Hindlimb muscle (tissue), 1 donor: ENCODE data around the gene MARCHF10. TPM values are rescaled to one million over a fixed set of nuclear protein-coding genes. Genes with fewer than 3 reads are reported as not detected.
"Not testable (repeated sequence)": the region's sequence is repeated elsewhere in the genome, so short reads cannot be mapped to it uniquely, and the experiment has no call there.

ENCODE experiments used
- DNase-seq: peaks from one replicate; pipeline ENCODE4 v3.0.0-alpha.2; 2013
- polyA plus RNA-seq: library from polyadenylated mRNA; unstranded; fragments of 120-200 nt; gene quantifications from one replicate; pipeline ENCODE4 v1.2.1, GENCODE V29; 2013; ENCODE audit not compliant: insufficient read length

The MARCHF10 gene
- polyA plus RNA-seq, 1 donor = 0.58 TPM

- no peak for DNase-seq
Measured at GRCh38 chr17:62696256-62696655, 111.9 kb downstream of the MARCHF10 start.

GRCh38 chr17:62695093-62695738 lies 112.9 kb downstream of the MARCHF10 start:
- not testable (repeated sequence) for DNase-seq

GRCh38 chr17:62693616-62694409 lies 114.3 kb downstream of the MARCHF10 start:
- DNase-seq = no peak

- no peak for DNase-seq
Measured at GRCh38 chr17:62692721-62693431, 115.2 kb downstream of the MARCHF10 start.

GRCh38 chr17:62692159-62692651 lies 115.9 kb downstream of the MARCHF10 start:
- no peak for DNase-seq

GRCh38 chr17:62691589-62691915 lies 116.6 kb downstream of the MARCHF10 start:
- not testable (repeated sequence) for DNase-seq

GRCh38 chr17:62690168-62690897 lies 117.8 kb downstream of the MARCHF10 start:
- DNase-seq = no peak

GRCh38 chr17:62689441-62690167 lies 118.5 kb downstream of the MARCHF10 start:
- DNase-seq = no peak

- no peak for DNase-seq
Measured at GRCh38 chr17:62688398-62689160, 119.5 kb downstream of the MARCHF10 start.

- DNase-seq = no peak
Measured at GRCh38 chr17:62687997-62688396, 120.1 kb downstream of the MARCHF10 start.

- DNase-seq = no peak
Measured at GRCh38 chr17:62684179-62684578, 123.9 kb downstream of the MARCHF10 start.

GRCh38 chr17:62681939-62682381 lies 126.2 kb downstream of the MARCHF10 start:
- no peak for DNase-seq

GRCh38 chr17:62681061-62681938 lies 126.8 kb downstream of the MARCHF10 start:
- no peak for DNase-seq

GRCh38 chr17:62680541-62681052 lies 127.5 kb downstream of the MARCHF10 start:
- no peak for DNase-seq

GRCh38 chr17:62679866-62680377 lies 128.2 kb downstream of the MARCHF10 start:
- DNase-seq = no peak

GRCh38 chr17:62678214-62678919 lies 129.7 kb downstream of the MARCHF10 start:
- no peak for DNase-seq

- no peak for DNase-seq
Measured at GRCh38 chr17:62676952-62677596, 131.0 kb downstream of the MARCHF10 start.

GRCh38 chr17:62676231-62676943 lies 131.7 kb downstream of the MARCHF10 start:
- no peak for DNase-seq
